ENCODE measurements around the gene PADI1.

- TF ChIP-seq EZH2 (IDR thresholded peaks at IDR 0.05; ENCODE audit: insufficient read depth, low read length) (no peak), CTCF (IDR thresholded peaks at IDR 0.05; ENCODE audit: insufficient read depth, low read depth, low read length) (no peak)
Measured at GRCh38 chr1:17161926-17162800, 42.8 kb upstream of the PADI1 start.
